Renal cortical epithelial cell (primary cell): Measurements from ENCODE around the gene SUSD5. TPM values are rescaled to one million over a fixed set of nuclear protein-coding genes. Genes with fewer than 3 reads are reported as not detected.
A peak's percentile ranks its signal among the peaks of the same experiment; 100 is the strongest.
"Not testable (repeated sequence)": the region's sequence is repeated elsewhere in the genome, so short reads cannot be mapped to it uniquely, and the experiment has no call there.

ENCODE experiments used
- DNase-seq: peaks from one replicate; pipeline ENCODE4 v3.0.0-alpha.2; 2011; ENCODE audit warnings: low read depth
- total RNA-seq: library from RNA; depleted of rRNA; stranded (reverse); fragments of >200 nt; gene quantifications from 2 replicates; pipeline ENCODE4 v1.2.3, GENCODE V29; 2014

Gene SUSD5
- total RNA-seq, 1 donor from 2014 or later = 0.45 TPM

DNA sequence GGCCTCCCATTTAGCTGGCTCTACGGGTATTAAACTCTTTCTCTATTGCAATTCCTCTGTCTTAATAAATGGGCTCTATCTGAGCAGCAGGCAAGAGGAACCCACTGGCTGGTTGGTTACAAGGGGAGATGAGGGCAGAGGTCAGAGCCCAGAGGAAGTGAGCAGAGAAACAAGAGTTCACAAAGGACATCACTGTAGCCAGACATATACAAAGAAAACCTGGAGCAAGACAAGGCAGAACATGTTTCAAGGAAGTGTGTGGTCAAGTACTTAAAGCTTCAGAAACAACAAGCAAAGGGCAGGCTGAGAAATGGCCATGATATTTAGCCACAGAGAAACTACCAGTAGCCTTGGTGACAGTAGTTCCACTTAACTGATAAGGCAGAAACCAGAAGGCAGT lies 24.3 kb downstream of the SUSD5 start:
- DNase-seq = no peak

GRCh38 chr3:33187368-33187634 lies 31.3 kb downstream of the SUSD5 start:
- no peak for DNase-seq

- DNase-seq = peak; percentile 52
Measured at GRCh38 chr3:33186524-33187367, 31.9 kb downstream of the SUSD5 start.

- DNase-seq = peak; percentile 6
Measured at GRCh38 chr3:33184863-33185262, 33.7 kb downstream of the SUSD5 start.

GRCh38 chr3:33181641-33182040 lies 37.0 kb downstream of the SUSD5 start:
- DNase-seq = not testable (repeated sequence)

DNA sequence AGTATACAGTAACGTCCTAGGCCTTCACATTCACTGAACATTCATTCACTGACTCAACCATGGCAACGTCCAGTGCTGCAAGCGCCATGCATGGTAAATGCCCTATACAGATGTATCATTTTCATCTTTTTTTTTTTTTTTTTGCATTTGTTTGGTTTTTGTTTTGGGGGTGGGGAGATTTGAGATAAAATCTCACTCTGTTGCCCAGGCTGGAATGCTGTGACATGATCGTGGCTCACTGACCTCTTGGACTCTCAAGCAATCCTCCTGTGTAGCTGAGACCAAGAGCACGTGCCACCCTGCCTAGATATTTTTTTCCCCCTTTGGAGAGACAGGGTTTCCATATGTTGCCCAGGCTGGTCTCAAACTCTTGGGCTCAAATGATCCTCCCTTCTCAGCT lies 37.4 kb downstream of the SUSD5 start:
- DNase-seq = no peak

DNA sequence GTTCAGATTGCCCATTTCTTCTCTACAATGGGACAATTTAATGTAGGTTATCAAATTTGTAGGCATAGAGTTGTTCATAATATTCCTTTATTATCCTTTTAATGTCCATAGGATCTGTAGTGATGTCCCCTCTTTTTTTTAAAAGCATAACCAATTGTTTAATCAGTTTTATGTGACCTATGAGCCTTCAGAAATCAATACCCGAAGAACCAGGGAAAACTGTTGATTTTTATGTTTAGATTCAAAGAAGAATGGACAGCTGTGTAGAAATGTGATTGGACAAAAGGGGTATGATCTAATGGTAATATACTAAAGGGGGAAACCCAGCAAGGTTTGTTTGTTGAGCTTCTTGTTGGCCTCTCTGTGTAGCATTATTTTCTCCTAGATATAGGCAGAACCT lies 39.5 kb downstream of the SUSD5 start:
- no peak for DNase-seq

- peak; percentile 13 for DNase-seq
Measured at GRCh38 chr3:33174711-33175414, 43.7 kb downstream of the SUSD5 start.

GRCh38 chr3:33174095-33174494 lies 44.5 kb downstream of the SUSD5 start:
- DNase-seq = no peak

DNA sequence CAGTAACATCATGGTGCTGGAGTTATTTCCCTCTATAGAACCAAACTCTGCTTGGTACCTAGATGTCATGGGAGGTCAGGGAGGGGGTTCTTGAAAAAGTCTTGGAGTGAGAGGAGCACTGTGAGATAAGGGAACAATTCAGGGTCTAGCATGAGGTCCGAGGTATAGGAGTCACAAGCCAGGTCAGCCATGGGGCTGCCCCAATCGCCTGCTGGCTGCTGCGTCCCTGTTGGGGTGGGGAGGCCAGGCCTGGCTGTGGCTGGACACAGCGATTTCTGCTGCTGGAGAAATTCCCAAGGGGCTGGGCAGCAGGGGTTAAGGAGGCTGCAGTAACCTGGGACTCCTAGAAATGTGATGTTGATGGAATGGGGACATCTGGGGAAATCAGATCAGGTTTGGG lies 44.9 kb downstream of the SUSD5 start:
- DNase-seq = no peak

GRCh38 chr3:33173103-33173502 lies 45.5 kb downstream of the SUSD5 start:
- DNase-seq = no peak

DNA sequence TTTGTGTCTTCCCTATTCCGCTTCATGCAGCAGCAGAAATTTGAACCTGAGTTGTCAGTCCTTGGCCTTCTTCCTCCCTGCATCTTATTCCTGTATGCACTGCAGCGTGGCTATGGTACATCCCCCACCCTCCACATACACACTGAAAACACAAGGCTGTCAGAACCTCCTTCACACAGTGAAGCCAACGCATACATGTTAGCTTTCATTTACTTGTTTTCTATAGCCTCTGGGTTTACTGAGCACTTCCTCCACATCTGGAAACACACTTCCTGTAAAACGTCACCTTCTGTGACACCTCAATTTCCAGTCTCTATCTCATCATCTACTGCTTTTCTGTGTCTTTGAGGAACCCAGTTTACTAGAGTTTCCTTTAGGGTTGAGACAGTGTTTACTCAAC lies 47.0 kb downstream of the SUSD5 start:
- DNase-seq = no peak

GRCh38 chr3:33170531-33170930 lies 48.1 kb downstream of the SUSD5 start:
- DNase-seq = no peak

DNA sequence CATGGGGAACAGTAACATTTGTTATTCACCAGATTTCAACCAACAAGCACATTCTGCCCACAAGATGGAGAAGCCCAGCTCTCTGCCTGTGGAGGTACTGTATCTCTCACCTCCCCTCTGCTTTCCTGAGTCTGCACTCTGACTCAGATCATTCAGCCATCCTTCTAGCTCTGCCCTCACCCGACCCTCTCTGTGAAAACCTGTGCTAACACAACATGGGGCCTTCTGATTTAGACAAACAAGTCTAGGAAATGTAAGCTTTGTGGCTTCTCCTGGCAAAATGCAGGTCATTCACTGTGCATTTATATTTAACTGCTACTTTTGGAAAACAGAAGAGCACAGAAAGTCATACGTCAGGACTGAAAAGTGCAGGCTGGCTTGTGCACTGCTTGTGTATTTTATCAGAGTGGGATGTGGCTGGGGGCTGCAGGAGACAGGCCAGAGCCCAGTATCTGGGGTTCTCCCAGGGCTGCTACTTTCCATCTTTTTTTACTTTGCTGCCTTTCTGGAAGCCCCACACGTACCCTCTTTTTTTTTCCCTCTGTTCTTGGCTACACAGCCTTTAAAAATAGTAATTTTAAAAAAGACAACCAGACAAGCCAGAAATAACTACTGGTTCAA lies 50.8 kb downstream of the SUSD5 start:
- DNase-seq = peak; percentile 28

DNA sequence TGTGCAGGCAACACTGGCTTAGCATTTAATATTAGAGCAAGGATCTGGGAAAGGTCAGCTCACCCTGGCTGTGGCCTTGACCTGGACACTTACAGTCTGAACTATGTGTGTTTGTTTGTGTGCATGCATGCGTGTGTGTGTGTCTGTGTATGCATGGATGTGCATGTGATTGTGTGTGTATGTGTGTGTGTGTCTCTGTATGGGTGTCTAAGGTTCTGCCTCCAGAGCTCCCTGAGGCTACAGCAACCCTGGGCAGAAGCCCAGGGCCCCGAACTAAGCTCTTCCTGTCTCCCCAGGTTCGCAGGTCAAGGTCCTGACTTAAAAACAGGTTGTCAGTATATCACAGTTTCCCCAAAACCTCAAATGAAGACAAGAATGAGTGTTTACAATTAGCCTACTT lies 51.3 kb downstream of the SUSD5 start:
- no peak for DNase-seq

- DNase-seq = no peak
Measured at GRCh38 chr3:33166095-33166494, 52.5 kb downstream of the SUSD5 start.

- DNase-seq = no peak
Measured at GRCh38 chr3:33165372-33165771, 53.2 kb downstream of the SUSD5 start.

DNA sequence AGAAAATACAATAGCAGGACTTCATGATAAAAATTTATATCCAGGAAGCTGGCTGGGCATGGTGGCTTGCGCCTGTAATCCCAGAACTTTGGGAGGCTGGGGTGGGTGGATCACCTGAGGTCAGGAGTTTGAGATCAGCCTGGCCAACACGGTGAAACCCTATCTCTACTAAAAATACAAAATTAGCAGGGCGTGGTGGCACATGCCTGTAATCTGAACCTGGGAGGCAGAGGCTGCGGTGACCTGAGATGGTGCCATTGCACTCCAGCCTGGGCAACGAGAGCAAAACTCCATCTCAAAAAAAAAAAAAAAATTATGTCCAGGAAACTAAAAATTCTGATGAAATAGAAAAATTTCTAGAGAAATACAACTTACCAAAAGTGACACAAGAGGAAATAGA lies 56.0 kb downstream of the SUSD5 start:
- not testable (repeated sequence) for DNase-seq

DNA sequence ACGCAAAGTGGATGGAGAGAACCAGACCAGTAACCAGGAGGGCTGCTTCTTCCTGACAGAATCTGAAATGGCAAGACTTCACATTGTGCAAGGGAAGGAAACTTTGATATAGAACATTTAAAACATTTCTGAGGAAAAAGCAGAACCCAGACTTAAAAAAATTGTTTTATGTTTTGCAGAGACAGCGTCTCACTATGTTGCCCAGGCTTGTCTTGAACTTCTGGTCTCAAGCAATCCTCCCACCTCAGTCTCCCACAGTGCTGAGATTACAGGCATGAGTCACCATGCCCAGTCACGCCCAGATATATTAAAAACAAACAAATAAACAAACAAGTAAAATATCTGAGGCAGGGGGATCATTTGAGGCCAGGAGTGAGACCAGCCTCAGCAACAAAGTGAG lies 58.6 kb downstream of the SUSD5 start:
- no peak for DNase-seq

DNA sequence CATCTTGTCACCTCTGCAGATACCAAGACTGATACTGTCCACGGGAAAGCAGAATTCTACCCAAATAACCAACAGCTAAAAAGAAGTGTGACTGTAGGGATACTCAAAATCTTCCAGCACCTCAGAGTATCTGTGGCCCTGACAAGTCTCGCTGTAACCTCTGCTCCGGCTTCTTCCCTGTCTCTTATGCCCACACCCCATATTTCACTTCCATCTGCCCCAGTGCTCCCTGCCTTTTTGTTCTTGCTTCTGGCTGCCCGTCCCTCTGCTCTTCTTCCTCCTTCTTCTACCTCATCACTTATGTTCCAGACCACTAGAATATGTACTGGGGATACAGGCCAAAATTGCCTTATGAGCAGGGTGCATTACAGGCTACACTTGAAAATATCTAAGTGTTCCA lies 59.4 kb downstream of the SUSD5 start:
- DNase-seq = no peak

- DNase-seq = no peak
Measured at GRCh38 chr3:33155301-33155700, 63.3 kb downstream of the SUSD5 start.

GRCh38 chr3:33153782-33154181 lies 64.8 kb downstream of the SUSD5 start:
- DNase-seq = no peak
